Neural progenitor cell (in vitro differentiated cells): ENCODE measurements around the gene GPA33. TPM values are rescaled to one million over a fixed set of nuclear protein-coding genes. Genes with fewer than 3 reads are reported as not detected.

Experiments used
- DNase-seq: peaks from one replicate; pipeline ENCODE4 v3.0.0-alpha.2; 2016; ENCODE audit warnings: low spot score
- H2AFZ ChIP-seq: fragments of 200-600 bp; sonication (generic); replicated peaks from 2 replicates; pipeline ENCODE4 v1.6.1; 2016; ENCODE audit warnings: antibody characterized with exemption
- H3F3A ChIP-seq: fragments of 200-600 bp; sonication (generic); 2 replicates; pipeline ENCODE4 v1.6.1; 2016; ENCODE audit warnings: antibody characterized with exemption, low read depth
- H3K27ac ChIP-seq: fragments of 200-600 bp; sonication (generic); 2 replicates; pipeline ENCODE4 v1.5.1; 2016; ENCODE audit warnings: mild to moderate bottlenecking
- H3K27me3 ChIP-seq: fragments of 200-600 bp; sonication (generic); 2 replicates; pipeline ENCODE4 v1.6.1; 2016; ENCODE audit warnings: mild to moderate bottlenecking, moderate library complexity
- H3K36me3 ChIP-seq: fragments of 200-600 bp; sonication (generic); 2 replicates; pipeline ENCODE4 v1.5.1; 2016
- H3K4me1 ChIP-seq: fragments of 200-600 bp; sonication (generic); 2 replicates; pipeline ENCODE4 v1.6.1; 2016; ENCODE audit warnings: mixed run types
- H3K4me2 ChIP-seq: fragments of 200-600 bp; sonication (generic); 2 replicates; pipeline ENCODE4 v1.6.1; 2016
- H3K4me3 ChIP-seq: fragments of 200-600 bp; sonication (generic); 2 replicates; pipeline ENCODE4 v1.5.1; 2016
- H3K79me2 ChIP-seq: fragments of 200-600 bp; sonication (generic); 2 replicates; pipeline ENCODE4 v1.6.1; 2016; ENCODE audit warnings: low read depth
- H3K9ac ChIP-seq: fragments of 200-600 bp; sonication (generic); 2 replicates; pipeline ENCODE4 v1.6.1; 2016
- H3K9me3 ChIP-seq: fragments of 200-600 bp; sonication (generic); 2 replicates; pipeline ENCODE4 v1.5.1; 2016; ENCODE audit warnings: low read depth
- H4K20me1 ChIP-seq: fragments of 200-600 bp; sonication (generic); 2 replicates; pipeline ENCODE4 v1.6.1; 2016; ENCODE audit warnings: low read depth
- H3K27ac Mint-ChIP-seq: 3 replicates; pipeline ENCODE4 v1.8.0; 2021; ENCODE audit warnings: mixed read lengths
- H3K27me3 Mint-ChIP-seq: 2 replicates; pipeline ENCODE4 v1.8.0; 2022; ENCODE audit warnings: low read depth, mild to moderate bottlenecking, inconsistent platforms, moderate library complexity, mixed read lengths; ENCODE audit not compliant: insufficient read depth
- H3K36me3 Mint-ChIP-seq: 3 replicates; pipeline ENCODE4 v1.8.0; 2021; ENCODE audit warnings: mixed read lengths
- H3K4me1 Mint-ChIP-seq: 3 replicates; pipeline ENCODE4 v1.8.0; 2021; ENCODE audit warnings: mixed read lengths
- H3K4me3 Mint-ChIP-seq: 3 replicates; pipeline ENCODE4 v1.8.0; 2021; ENCODE audit warnings: mild to moderate bottlenecking, moderate library complexity, mixed read lengths
- H3K9me3 Mint-ChIP-seq: 3 replicates; pipeline ENCODE4 v1.8.0; 2020; ENCODE audit warnings: mixed read lengths
- CTCF ChIP-seq: fragments of 200-600 bp; sonication (generic); IDR thresholded peaks from 2 replicates; pipeline ENCODE4 v1.5.1; 2017; ENCODE audit warnings: antibody characterized with exemption, mild to moderate bottlenecking
- EZH2 ChIP-seq: fragments of 200-600 bp; sonication (generic); IDR thresholded peaks from 2 replicates; pipeline ENCODE4 v1.6.1; 2017; ENCODE audit warnings: antibody characterized with exemption, mild to moderate bottlenecking, moderate library complexity
- EZH2phosphoT487 ChIP-seq: fragments of 200-600 bp; sonication (generic); IDR thresholded peaks from 2 replicates; pipeline ENCODE4 v1.6.1; 2017; ENCODE audit warnings: antibody characterized with exemption
- total RNA-seq: library from RNA; depleted of rRNA; stranded (reverse); fragments of >200 nt; gene quantifications from 2 replicates; pipeline ENCODE4 v1.2.3, GENCODE V29; 2015; ENCODE audit warnings: low replicate concordance

The GPA33 gene
- total RNA-seq, 1 donor from 2014 or later, result 0.52 TPM

GRCh38 chr1:167111868-167112709 is 21.9 kb upstream of the GPA33 start:
- H3K27me3 Mint-ChIP-seq, result peaks cover 2% of the 10 kb centered on the region
- Histone ChIP-seq H3K79me2 (no peaks in the 10 kb centered on the region), H3K36me3 (no peaks in the 10 kb centered on the region), H3K4me1 (no peaks in the 10 kb centered on the region), H3K4me3 (no peak overlapping the region), H3K9ac (no peak overlapping the region), H3K4me2 (no peak overlapping the region), H2AFZ (no peak overlapping the region), H4K20me1 (no peaks in the 10 kb centered on the region), H3F3A (no peaks in the 10 kb centered on the region), H3K27me3 (no peaks in the 10 kb centered on the region), H3K9me3 (no peaks in the 10 kb centered on the region), H3K27ac (no peak overlapping the region)
- H3K27ac Mint-ChIP-seq, result no peak overlapping the region
- peaks cover 19% of the 10 kb centered on the region for H3K9me3 Mint-ChIP-seq
- DNase-seq, result no peak
- peaks cover 12% of the 10 kb centered on the region for H3K4me1 Mint-ChIP-seq
- TF ChIP-seq EZH2 (no peak), EZH2phosphoT487 (no peak), CTCF (no peak)
- no peak overlapping the region for H3K4me3 Mint-ChIP-seq
- no peaks in the 10 kb centered on the region for H3K36me3 Mint-ChIP-seq

- Histone ChIP-seq H3K4me2 (no peak overlapping the region), H3K4me3 (no peak overlapping the region), H3K36me3 (no peaks in the 10 kb centered on the region), H2AFZ (no peak overlapping the region), H3F3A (no peaks in the 10 kb centered on the region), H3K9ac (no peak overlapping the region), H3K9me3 (no peaks in the 10 kb centered on the region), H3K4me1 (peaks cover 8% of the 10 kb centered on the region), H4K20me1 (no peaks in the 10 kb centered on the region), H3K79me2 (no peaks in the 10 kb centered on the region), H3K27ac (no peak overlapping the region), H3K27me3 (no peaks in the 10 kb centered on the region)
- TF ChIP-seq EZH2phosphoT487 (no peak), CTCF (no peak), EZH2 (no peak)
- Mint-ChIP-seq H3K27ac (no peak overlapping the region), H3K36me3 (no peaks in the 10 kb centered on the region), H3K9me3 (peaks cover 19% of the 10 kb centered on the region), H3K27me3 (peaks cover 4% of the 10 kb centered on the region), H3K4me1 (peaks cover 18% of the 10 kb centered on the region), H3K4me3 (no peak overlapping the region)
- no peak for DNase-seq
Measured at GRCh38 chr1:167110586-167110985, 20.4 kb upstream of the GPA33 start.

- H3K4me1 Mint-ChIP-seq, result peaks cover 25% of the 10 kb centered on the region
Measured at GRCh38 chr1:167109125-167109524, 18.9 kb upstream of the GPA33 start.

More at GRCh38 chr1:167109125-167109524, 18.9 kb upstream of the GPA33 start:
- Histone ChIP-seq H3K9me3 (no peaks in the 10 kb centered on the region), H2AFZ (no peak overlapping the region), H3K27me3 (no peaks in the 10 kb centered on the region), H3K79me2 (no peaks in the 10 kb centered on the region), H3K4me3 (no peak overlapping the region), H3K4me2 (no peak overlapping the region), H3K4me1 (peaks cover 15% of the 10 kb centered on the region), H4K20me1 (no peaks in the 10 kb centered on the region), H3K36me3 (no peaks in the 10 kb centered on the region), H3K9ac (no peak overlapping the region), H3F3A (no peaks in the 10 kb centered on the region), H3K27ac (no peak overlapping the region)
- DNase-seq, result no peak
- H3K36me3 Mint-ChIP-seq, result no peaks in the 10 kb centered on the region
- H3K27me3 Mint-ChIP-seq, result peaks cover 4% of the 10 kb centered on the region
- peaks cover 19% of the 10 kb centered on the region for H3K9me3 Mint-ChIP-seq
- no peak for TF ChIP-seq EZH2phosphoT487
- no peak for TF ChIP-seq EZH2
- no peak for TF ChIP-seq CTCF
- H3K27ac Mint-ChIP-seq, result no peak overlapping the region
- H3K4me3 Mint-ChIP-seq, result no peak overlapping the region
